NB4 (cell line): ENCODE measurements around the gene ARL13B.

ENCODE experiments used
- CTCF ChIP-seq: IDR thresholded peaks from one replicate; pipeline ENCODE4 v1.5.1; 2012; ENCODE audit warnings: low read depth, low read length
- MAX ChIP-seq: IDR thresholded peaks from 2 replicates; pipeline ENCODE4 v1.6.1; 2011; ENCODE audit warnings: low read depth, low read length
- MYC ChIP-seq: IDR thresholded peaks from 2 replicates; pipeline ENCODE4 v1.6.1; 2011; ENCODE audit warnings: low read depth, low read length
- POLR2A ChIP-seq: IDR thresholded peaks from 2 replicates; pipeline ENCODE4 v1.6.1; 2011; ENCODE audit warnings: mild to moderate bottlenecking; ENCODE audit not compliant: insufficient read length; ENCODE audit errors: extremely low read depth

- no peak for TF ChIP-seq CTCF
- no peak for TF ChIP-seq POLR2A
- no peak for TF ChIP-seq MAX
- no peak for TF ChIP-seq MYC
Measured at GRCh38 chr3:93984618-93985017, 4.7 kb downstream of the ARL13B start.
